ENCODE results near the gene COX11.

GRCh38 chr17:54937426-54937825 lies 31.0 kb downstream of the COX11 start:
- TF ChIP-seq CTCF (IDR thresholded peaks at IDR 0.05), result no peak
- no peak for TF ChIP-seq EZH2phosphoT487 (IDR thresholded peaks at IDR 0.05; ENCODE audit: borderline replicate concordance, low read depth)
- no peak for TF ChIP-seq GABPA (IDR thresholded peaks at IDR 0.05; ENCODE audit: low read depth)
- no peak for TF ChIP-seq SIN3A (IDR thresholded peaks at IDR 0.05; ENCODE audit: borderline replicate concordance, low read depth, low read length)
- TF ChIP-seq RCOR1 (IDR thresholded peaks at IDR 0.05; ENCODE audit: low read length), result no peak
- TF ChIP-seq YY1 (IDR thresholded peaks at IDR 0.05; ENCODE audit: low read depth), result no peak
- no peak for TF ChIP-seq NRF1 (IDR thresholded peaks at IDR 0.05; ENCODE audit: low read depth, low read length)
- TF ChIP-seq EP300 (IDR thresholded peaks at IDR 0.05; ENCODE audit: borderline replicate concordance in 1 of 2, low read depth in 1 of 2, low read length in 1 of 2), result no peak
- TF ChIP-seq TAF1 (IDR thresholded peaks at IDR 0.05; ENCODE audit: borderline replicate concordance, low read depth, low read length), result no peak
- TF ChIP-seq RFX5 (IDR thresholded peaks at IDR 0.05; ENCODE audit: low read length), result no peak
- no peak for TF ChIP-seq CHD2 (IDR thresholded peaks at IDR 0.05; ENCODE audit: low read length, partially characterized antibody)

Measured in SK-N-SH (cell line).